Ascending aorta (tissue), 2 donors: ENCODE results near the gene ARHGEF19. TPM values are rescaled to one million over a fixed set of nuclear protein-coding genes. Genes with fewer than 3 reads are reported as not detected.
"Not testable (repeated sequence)": the region's sequence is repeated elsewhere in the genome, so short reads cannot be mapped to it uniquely, and the experiment has no call there.

Experiments
- DNase-seq, 2 donors: peaks; one replicate each; pipeline ENCODE4 v3.0.0-alpha.2; 2019; ENCODE audit warnings: low spot score in 2 of 2
- H3K27ac ChIP-seq, 2 donors: fragments of 200-600 bp; sonication (generic); one replicate each; pipeline ENCODE4 v1.5.1; 2016 to 2017; ENCODE audit warnings: mild to moderate bottlenecking in 1 of 2
- H3K27me3 ChIP-seq: fragments of 200-600 bp; sonication (generic); one replicate; pipeline ENCODE4 v1.5.1; 2017
- H3K36me3 ChIP-seq, 2 donors: fragments of 200-600 bp; sonication (generic); one replicate each; pipeline ENCODE4 v1.5.1; 2016
- H3K4me1 ChIP-seq, 2 donors: fragments of 200-600 bp; sonication (generic); one replicate each; pipeline ENCODE4 v1.5.1; 2016 to 2017; ENCODE audit warnings: mild to moderate bottlenecking in 1 of 2
- H3K4me3 ChIP-seq, 2 donors: fragments of 200-600 bp; sonication (generic); one replicate each; pipeline ENCODE4 v1.5.1; 2016 to 2017; ENCODE audit warnings: mild to moderate bottlenecking in 1 of 2
- H3K9me3 ChIP-seq, 2 donors: fragments of 200-600 bp; sonication (generic); one replicate each; pipeline ENCODE4 v1.5.1; 2016
- intact Hi-C: fragments of 100-400 bp; cut with DNase I; formaldehyde crosslinking; loops from one replicate; pipeline ENCODE4 v1.15.1; 2023
- total RNA-seq: library from RNA; depleted of rRNA; stranded (reverse); fragments of >200 nt; gene quantifications from one replicate; pipeline ENCODE4 v1.1.0, GENCODE V29; 2016
- TF ChIP-seq, protein P1 (sequence below), 3 experiments: fragments of 200-600 bp in 2 of 3; fragments of 450-650 bp in 1 of 3; sonication (generic) in 2 of 3; IDR thresholded peaks; one replicate each; pipeline ENCODE4 v1.5.1; 2016 to 2019; ENCODE audit warnings: antibody characterized with exemption in 3 of 3, mild to moderate bottlenecking in 1 of 3, moderate library complexity in 1 of 3

ARHGEF19 gene
- total RNA-seq, 1 donor from 2014 or later: 1.5 TPM

DNA sequence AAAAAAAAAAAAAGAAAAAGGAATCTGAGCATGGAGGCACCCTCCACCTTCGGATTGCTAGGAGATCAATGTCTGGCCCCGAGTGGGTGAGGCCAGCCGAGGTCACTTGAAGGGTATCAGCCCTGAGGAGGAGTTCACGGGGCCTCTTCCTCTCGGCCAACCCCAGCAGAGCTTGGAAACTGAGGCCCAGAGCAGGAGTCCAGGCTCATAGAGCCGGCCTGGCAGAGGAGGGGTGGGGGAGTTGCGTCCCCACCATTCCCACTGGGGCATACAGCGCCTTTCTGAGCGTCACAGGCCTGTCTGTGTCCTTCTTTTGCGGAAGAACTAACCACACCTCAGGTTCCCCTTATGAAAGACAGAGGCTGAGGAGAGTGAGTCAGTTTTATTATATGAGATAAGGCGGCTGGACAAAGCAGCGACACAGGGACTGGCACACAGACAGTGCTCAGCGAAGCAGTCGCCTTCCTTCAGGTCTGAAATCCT lies 39.4 kb downstream of the ARHGEF19 start:
- peak overlapping the region in 1 of 2 donors; percentile 39 for H3K27ac ChIP-seq

DNA sequence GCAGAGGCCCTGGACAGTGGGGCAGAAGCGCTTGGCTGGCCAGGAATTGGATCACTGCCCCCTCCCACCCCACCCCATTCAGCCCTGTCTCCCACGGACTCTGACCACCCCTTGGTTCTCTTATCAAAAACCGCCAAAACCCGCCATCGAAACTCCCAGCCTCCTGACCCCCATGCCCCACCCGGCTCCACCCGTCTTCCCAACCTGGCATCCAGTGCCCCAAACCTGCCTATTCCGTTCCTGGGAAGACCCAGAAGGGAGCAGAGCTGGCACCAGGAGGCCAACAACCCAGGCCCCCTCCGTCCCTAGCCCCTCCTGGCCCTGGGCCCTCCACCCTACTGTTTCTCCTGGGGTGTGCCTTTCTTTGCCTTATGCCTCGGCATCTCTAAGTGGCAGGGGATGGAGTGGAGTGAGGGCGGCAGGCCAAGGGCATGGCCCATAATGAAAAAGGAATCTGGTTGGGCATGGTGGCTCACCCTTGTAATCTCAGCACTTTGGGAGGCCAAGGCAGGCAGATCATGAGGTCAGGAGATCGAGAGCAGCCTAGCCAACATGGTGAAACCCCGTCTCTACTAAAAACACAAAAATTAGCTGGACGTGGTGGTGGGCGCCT lies 40.1 kb downstream of the ARHGEF19 start:
- Histone ChIP-seq H3K4me1 (peaks cover 11 to 45% of the 10 kb centered on the region in 2 donors), H3K36me3 (no peaks in the 10 kb centered on the region), H3K4me3 (no peak overlapping the region), H3K9me3 (no peaks in the 10 kb centered on the region), H3K27ac (no peak overlapping the region), H3K27me3 (no peaks in the 10 kb centered on the region)
- intact Hi-C loops: no loop called here
- DNase-seq: no peak
- TF ChIP-seq, protein P1, sequence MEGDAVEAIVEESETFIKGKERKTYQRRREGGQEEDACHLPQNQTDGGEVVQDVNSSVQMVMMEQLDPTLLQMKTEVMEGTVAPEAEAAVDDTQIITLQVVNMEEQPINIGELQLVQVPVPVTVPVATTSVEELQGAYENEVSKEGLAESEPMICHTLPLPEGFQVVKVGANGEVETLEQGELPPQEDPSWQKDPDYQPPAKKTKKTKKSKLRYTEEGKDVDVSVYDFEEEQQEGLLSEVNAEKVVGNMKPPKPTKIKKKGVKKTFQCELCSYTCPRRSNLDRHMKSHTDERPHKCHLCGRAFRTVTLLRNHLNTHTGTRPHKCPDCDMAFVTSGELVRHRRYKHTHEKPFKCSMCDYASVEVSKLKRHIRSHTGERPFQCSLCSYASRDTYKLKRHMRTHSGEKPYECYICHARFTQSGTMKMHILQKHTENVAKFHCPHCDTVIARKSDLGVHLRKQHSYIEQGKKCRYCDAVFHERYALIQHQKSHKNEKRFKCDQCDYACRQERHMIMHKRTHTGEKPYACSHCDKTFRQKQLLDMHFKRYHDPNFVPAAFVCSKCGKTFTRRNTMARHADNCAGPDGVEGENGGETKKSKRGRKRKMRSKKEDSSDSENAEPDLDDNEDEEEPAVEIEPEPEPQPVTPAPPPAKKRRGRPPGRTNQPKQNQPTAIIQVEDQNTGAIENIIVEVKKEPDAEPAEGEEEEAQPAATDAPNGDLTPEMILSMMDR (IDR thresholded peaks at IDR 0.05): no peak

More for the DNA sequence above, 39.4 kb downstream of the ARHGEF19 start:
- intact Hi-C loops: no loop called here
- Histone ChIP-seq H3K27me3 (no peaks in the 10 kb centered on the region), H3K36me3 (no peaks in the 10 kb centered on the region), H3K4me1 (peaks cover 11 to 39% of the 10 kb centered on the region in 2 donors), H3K9me3 (no peaks in the 10 kb centered on the region), H3K4me3 (no peak overlapping the region)
- TF ChIP-seq, protein P1 (IDR thresholded peaks at IDR 0.05): no peak
- DNase-seq: no peak

DNA sequence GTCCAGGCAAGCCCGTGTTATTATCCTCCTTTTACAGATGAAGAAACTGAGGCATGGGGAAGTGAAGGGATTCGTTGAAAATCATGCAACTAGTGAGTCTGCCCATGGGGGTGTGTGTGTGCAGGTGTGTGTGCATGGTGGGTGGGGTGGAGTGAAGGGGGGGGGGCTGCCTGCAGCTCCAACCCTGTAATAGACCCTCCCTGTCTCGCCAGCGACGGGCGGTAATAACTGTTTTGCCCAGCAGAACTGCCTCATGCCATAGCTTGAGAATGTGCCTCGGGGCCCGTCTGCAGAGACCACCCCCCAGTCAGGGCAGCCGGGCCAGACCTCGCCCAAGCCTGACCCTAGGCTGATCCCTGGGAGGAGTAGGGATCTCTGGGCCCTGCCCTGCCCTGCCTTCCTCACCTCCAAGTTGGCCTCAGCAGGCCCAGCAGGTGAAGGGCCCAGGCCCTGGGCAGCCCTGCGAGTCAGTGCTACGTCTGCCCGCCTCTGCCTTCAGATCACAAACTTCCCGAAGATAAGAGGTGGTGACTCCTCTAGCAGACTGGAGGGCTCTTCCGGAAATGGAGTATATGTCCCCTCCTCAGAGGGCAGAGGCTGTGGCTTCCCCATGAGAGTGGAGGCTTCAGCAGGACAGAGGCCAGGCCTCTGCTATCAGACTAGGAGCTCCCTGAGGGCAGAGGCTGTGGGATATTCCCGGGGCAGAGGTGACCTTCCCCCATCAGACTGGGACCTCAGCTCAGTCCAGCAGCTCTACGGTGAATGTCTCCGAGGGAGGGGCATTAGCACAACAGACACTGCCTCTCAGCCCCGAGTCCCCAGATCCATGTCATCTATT lies 40.9 kb downstream of the ARHGEF19 start:
- H3K9me3 ChIP-seq: no peaks in the 10 kb centered on the region
- H3K4me1 ChIP-seq: peaks cover 8 to 37% of the 10 kb centered on the region in 2 donors
- H3K36me3 ChIP-seq: no peaks in the 10 kb centered on the region
- H3K27ac ChIP-seq: no peak overlapping the region
- no peaks in the 10 kb centered on the region for H3K27me3 ChIP-seq
- H3K4me3 ChIP-seq: no peak overlapping the region
- TF ChIP-seq, protein P1 (IDR thresholded peaks at IDR 0.05): no peak
- no peak for DNase-seq
- intact Hi-C loops: no loop called here

DNA sequence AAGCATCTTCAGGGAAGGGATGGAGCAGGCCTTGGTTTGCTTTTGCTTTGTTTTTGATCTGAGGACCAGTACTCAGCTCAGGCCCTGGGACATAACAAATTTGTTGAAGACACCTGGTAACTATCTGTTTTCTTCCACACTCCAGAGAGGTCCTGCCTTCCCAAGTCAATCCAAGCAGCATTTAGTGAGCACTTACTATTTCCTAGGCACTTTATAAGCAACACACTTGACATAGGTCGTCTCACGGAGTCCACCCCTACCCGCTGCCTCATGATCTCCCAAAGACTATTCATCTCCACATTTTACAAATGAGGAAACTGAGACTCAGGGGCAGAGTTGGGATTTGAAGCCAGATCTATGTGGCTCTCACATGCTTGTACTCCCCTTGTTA lies 42.2 kb downstream of the ARHGEF19 start:
- H3K4me1 ChIP-seq: peaks cover 0 to 25% of the 10 kb centered on the region in 2 donors
- no peak overlapping the region for H3K4me3 ChIP-seq
- H3K9me3 ChIP-seq: no peaks in the 10 kb centered on the region
- H3K27ac ChIP-seq: no peak overlapping the region
- TF ChIP-seq, protein P1 (IDR thresholded peaks at IDR 0.05): no peak
- DNase-seq: no peak
- no peaks in the 10 kb centered on the region for H3K36me3 ChIP-seq
- intact Hi-C loops: no loop called here
- no peaks in the 10 kb centered on the region for H3K27me3 ChIP-seq

GRCh38 chr1:16168622-16169360 lies 43.7 kb downstream of the ARHGEF19 start:
- intact Hi-C loops: no loop called here
- Histone ChIP-seq H3K36me3 (no peaks in the 10 kb centered on the region), H3K4me1 (peaks cover 0 to 13% of the 10 kb centered on the region in 2 donors), H3K9me3 (no peaks in the 10 kb centered on the region), H3K27me3 (no peaks in the 10 kb centered on the region), H3K4me3 (no peak overlapping the region), H3K27ac (no peak overlapping the region)
- no peak for DNase-seq
- TF ChIP-seq, protein P1 (IDR thresholded peaks at IDR 0.05): no peak

DNA sequence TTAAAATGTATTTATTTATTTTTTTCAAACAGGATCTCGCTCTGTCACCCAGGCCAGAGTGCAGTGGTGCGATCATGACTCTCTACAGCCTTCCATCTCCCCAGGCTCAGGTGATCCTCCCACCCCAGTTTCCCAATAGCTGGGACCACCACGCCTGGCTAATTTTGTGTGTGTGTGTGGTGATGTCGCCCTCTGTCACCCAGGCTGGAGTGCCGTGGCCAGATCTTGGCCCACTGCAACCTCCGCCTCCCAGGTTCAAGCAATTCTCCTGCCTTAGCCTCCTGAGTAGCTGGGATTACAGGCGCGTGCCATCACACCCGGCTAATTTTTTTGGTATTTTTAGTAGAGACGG lies 44.3 kb downstream of the ARHGEF19 start:
- H3K9me3 ChIP-seq, intact Hi-C loops, H3K27me3 ChIP-seq, H3K27ac ChIP-seq, H3K4me1 ChIP-seq, DNase-seq, H3K36me3 ChIP-seq: not testable (repeated sequence)
- H3K4me3 ChIP-seq: peak overlapping the region; percentile 48 to 66
